BE2C (cell line): ENCODE measurements around the gene TRAPPC6A.

Source experiments
- DNase-seq: peaks from one replicate; pipeline ENCODE4 v3.0.0-alpha.2; 2020
- H3K27me3 ChIP-seq: fragments of 250-450 bp; sonication (Bioruptor Pico); 2 replicates; pipeline ENCODE4 v1.5.1; 2020; ENCODE audit warnings: mild to moderate bottlenecking
- H3K36me3 ChIP-seq: fragments of 250-450 bp; sonication (Bioruptor Pico); 2 replicates; pipeline ENCODE4 v1.5.1; 2020; ENCODE audit warnings: mild to moderate bottlenecking
- H3K4me1 ChIP-seq: fragments of 250-450 bp; sonication (Bioruptor Pico); 2 replicates; pipeline ENCODE4 v1.5.1; 2020
- H3K4me3 ChIP-seq: 2 replicates; pipeline ENCODE4 v1.5.1; 2011; ENCODE audit warnings: low read depth, low read length
- H3K9me3 ChIP-seq: fragments of 250-450 bp; sonication (Bioruptor Pico); 2 replicates; pipeline ENCODE4 v1.5.1; 2020
- TF ChIP-seq, protein P1 (sequence below): IDR thresholded peaks from 2 replicates; pipeline ENCODE4 v1.5.1; 2012; ENCODE audit warnings: mild to moderate bottlenecking, low read depth, low read length

Gene TRAPPC6A

DNA sequence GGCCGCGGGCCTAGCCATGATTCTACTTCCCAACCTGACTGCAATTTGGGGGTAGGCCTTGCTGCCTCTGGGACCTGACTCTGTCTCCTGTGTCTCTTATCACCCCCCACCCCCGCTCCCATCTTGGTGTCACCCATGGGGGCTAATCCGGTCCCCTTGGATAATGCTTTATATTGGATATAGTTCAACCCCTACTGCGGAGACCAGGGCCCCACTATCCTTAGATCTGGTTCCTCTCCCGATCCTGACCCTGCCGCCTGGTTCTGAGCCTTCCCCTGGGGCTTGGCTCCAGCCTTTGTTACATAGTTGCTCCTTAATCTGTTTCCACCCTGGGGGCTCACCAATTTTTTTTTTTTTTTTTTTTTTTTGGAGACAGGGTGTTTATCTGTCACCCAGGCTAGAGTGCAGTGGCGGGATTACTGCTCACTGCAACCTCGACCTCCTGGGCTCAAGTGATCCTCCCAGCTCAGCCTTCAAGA, 1.9 kb upstream of the TRAPPC6A start:
- Histone ChIP-seq H3K4me1 (no peaks in the 10 kb centered on the region), H3K36me3 (no peaks in the 10 kb centered on the region), H3K9me3 (no peaks in the 10 kb centered on the region), H3K27me3 (no peaks in the 10 kb centered on the region), H3K4me3 (peak overlapping the region; percentile 98)
- no peak for DNase-seq
- TF ChIP-seq, protein P1, sequence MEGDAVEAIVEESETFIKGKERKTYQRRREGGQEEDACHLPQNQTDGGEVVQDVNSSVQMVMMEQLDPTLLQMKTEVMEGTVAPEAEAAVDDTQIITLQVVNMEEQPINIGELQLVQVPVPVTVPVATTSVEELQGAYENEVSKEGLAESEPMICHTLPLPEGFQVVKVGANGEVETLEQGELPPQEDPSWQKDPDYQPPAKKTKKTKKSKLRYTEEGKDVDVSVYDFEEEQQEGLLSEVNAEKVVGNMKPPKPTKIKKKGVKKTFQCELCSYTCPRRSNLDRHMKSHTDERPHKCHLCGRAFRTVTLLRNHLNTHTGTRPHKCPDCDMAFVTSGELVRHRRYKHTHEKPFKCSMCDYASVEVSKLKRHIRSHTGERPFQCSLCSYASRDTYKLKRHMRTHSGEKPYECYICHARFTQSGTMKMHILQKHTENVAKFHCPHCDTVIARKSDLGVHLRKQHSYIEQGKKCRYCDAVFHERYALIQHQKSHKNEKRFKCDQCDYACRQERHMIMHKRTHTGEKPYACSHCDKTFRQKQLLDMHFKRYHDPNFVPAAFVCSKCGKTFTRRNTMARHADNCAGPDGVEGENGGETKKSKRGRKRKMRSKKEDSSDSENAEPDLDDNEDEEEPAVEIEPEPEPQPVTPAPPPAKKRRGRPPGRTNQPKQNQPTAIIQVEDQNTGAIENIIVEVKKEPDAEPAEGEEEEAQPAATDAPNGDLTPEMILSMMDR, result no peak

DNA sequence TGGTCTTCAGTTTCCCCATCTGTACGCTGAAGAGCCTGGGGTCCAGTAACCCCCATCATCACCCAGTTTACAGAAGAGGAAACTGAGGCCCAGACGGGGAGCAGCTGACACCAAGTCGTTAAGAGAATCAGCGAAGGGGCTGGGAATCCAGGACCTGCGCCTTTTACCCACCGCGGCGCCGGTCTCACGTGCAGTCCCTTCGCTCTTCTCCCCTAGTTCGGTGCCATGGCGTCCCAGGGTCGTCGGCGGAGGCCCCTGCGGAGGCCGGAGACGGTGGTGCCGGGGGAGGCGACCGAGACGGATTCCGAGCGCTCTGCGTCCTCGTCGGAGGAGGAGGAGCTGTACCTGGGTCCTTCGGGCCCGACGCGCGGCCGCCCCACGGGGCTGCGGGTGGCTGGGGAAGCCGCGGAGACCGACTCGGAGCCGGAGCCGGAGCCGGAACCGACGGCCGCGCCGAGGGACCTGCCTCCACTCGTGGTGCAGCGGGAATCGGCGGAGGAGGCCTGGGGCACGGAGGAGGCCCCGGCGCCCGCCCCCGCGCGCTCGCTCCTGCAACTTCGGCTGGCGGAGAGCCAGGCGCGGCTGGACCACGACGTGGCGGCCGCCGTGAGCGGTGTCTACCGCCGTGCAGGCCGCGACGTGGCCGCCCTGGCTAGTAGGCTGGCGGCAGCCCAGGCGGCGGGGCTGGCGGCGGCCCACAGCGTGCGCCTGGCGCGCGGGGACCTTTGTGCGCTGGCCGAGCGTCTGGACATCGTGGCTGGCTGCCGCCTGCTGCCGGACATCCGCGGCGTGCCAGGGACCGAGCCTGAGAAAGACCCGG, 1.2 kb upstream of the TRAPPC6A start:
- DNase-seq, result peak; percentile 56
- Histone ChIP-seq H3K36me3 (no peaks in the 10 kb centered on the region), H3K4me3 (peak overlapping the region; percentile 98), H3K4me1 (no peaks in the 10 kb centered on the region), H3K9me3 (no peaks in the 10 kb centered on the region), H3K27me3 (no peaks in the 10 kb centered on the region)
- TF ChIP-seq, protein P1, result no peak

DNA sequence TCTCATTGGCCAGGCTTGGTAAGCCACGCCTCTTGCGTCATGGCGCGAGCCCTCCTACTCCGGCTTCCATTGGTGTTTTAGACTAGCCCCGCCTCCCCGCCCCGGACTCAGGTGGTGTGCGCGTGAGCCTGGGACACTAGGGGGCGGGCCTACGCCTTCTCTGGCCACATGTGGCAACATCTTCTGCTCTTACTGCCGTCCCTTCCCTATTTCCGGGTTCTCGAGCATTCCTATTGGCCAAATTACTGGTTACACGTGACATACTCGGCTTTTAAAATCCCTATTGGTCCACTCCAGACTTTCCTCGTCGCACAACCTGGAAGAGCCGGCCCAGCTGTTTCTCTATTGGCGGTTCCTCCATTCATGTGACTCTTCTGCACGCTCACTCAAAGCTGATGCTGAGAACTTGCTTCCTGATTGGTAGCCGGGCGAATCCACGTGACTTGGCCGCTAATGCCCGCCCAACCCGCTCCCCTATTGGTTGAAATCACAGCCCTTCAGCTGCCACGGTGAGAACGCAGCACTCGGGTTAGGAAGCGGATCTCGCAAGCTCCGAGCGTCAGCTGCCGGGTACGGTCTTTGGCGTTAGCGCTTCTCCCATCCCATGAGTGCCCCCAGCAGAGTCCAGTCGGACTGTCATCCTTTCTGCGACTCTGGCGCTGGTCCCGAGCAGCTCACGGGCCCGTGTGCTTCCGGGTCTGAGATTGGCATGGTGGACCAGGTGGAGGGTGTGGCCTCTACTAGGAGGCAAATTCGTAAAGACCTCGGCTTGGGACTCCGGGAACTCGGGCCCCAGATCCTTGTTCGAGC, 430 bp upstream of the TRAPPC6A start, which contains the start of gene BLOC1S3:
Gene BLOC1S3, plus strand, starts transcription at position 523 of the 810 bp plus-strand sequence. CDS start 513 bp downstream, outside the sequence.
- TF ChIP-seq, protein P1, result peak; percentile 41
- Histone ChIP-seq H3K27me3 (no peaks in the 10 kb centered on the region), H3K4me1 (no peaks in the 10 kb centered on the region), H3K4me3 (peak within 1 kb of the TSS; percentile 98), H3K36me3 (no peaks in the 10 kb centered on the region), H3K9me3 (no peaks in the 10 kb centered on the region)
- DNase-seq, result peak; percentile 100

DNA sequence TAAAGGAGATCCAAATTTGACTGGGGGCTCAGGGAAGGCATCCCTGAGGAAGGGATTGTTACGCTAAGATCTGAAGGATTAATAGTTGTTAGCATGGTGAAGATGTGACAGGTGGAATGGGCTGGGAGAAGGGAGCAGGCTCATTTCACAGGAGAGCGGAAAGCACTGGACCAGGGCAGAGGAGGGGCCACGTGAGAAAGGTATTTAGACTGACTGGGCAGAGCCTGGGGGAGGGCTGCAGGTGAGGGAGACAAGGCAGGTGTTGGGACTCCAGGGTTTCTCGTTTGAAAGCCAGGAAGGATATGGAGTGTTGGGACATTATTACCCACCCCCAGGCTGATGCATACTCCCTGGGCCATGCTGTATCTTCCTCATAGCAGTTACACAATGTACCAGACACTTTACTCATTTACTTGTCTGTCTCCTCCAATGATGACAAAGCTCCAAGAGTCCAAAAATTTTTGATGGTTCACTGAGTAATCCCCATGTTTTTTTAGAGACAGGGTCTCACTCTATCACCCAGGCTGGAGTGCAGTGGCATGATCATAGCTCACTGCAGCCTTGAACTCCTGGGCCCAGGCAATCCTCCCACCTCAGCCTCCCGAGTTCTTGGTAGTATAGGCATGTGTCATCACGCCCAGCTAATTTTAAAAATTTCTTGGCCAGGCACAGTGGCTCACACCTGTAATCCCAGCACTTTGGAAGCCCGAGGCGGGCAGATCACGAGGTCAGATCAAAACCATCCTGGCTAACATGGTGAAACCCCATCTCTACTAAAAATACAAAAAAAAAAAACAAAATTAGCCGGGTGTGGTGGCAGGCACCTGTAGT, 2.3 kb downstream of the TRAPPC6A start:
- DNase-seq, result no peak
- Histone ChIP-seq H3K4me1 (no peaks in the 10 kb centered on the region), H3K36me3 (no peaks in the 10 kb centered on the region), H3K4me3 (no peak overlapping the region), H3K27me3 (no peaks in the 10 kb centered on the region), H3K9me3 (no peaks in the 10 kb centered on the region)
- TF ChIP-seq, protein P1, result no peak

DNA sequence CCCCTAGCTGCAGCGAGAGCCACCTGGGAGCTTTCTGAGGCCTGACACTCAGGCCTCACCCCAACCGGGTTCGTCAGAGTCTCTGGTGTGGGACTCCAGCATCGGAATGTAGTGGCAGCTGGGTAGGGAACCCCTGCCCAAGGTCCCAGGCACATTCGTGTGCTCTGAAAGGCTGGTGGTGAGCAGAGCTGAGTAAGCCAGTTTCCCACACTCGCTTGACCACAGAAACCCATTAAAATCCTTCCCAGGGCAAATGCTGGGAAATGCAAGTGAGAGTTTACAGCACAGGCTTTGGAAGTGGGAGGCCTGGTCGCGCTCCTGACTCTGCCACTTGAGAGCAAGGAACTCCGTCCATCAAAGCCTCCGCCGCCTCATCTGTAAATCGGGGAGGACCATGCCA, 4.2 kb downstream of the TRAPPC6A start:
- no peaks in the 10 kb centered on the region for H3K4me1 ChIP-seq
- TF ChIP-seq, protein P1, result no peak
- no peaks in the 10 kb centered on the region for H3K36me3 ChIP-seq

More for the DNA sequence above, 4.2 kb downstream of the TRAPPC6A start:
- DNase-seq, result no peak
- no peaks in the 10 kb centered on the region for H3K9me3 ChIP-seq
- no peaks in the 10 kb centered on the region for H3K27me3 ChIP-seq
- no peak overlapping the region for H3K4me3 ChIP-seq
